CD4-positive, alpha-beta T cell (primary cell): ENCODE data around the gene CADM1. TPM values are rescaled to one million over a fixed set of nuclear protein-coding genes. Genes with fewer than 3 reads are reported as not detected.

Experiments
- ATAC-seq: fragments of 200-7000 bp; cut with Tn5 transposase; one replicate; pipeline ENCODE4 v1.10.0; 2022; ENCODE audit warnings: mild to moderate bottlenecking; ENCODE audit not compliant: poor library complexity
- CTCF ChIA-PET: fragments of 350-600 bp; sonication (Branson Sonifier 250); formaldehyde crosslinking; loops from one replicate; lab custom pipeline; 2021; ENCODE audit warnings: antibody characterized with exemption, inconsistent platforms; lab: Charles Lee
- POLR2A ChIA-PET: fragments of 350-600 bp; sonication (Branson Sonifier 250); formaldehyde crosslinking; loops from one replicate; lab custom pipeline; 2021; ENCODE audit warnings: antibody characterized with exemption, inconsistent platforms; lab: Charles Lee
- DNase-seq, 14 experiments: peaks; one replicate each; pipeline ENCODE4 v3.0.0-alpha.2; 2013 to 2020; ENCODE audit warnings: mixed read lengths in 2 of 14
- H3K27ac ChIP-seq, 2 donors: one replicate each; pipeline versions ENCODE4 v1.5.1 to v1.7.0; 2013; ENCODE audit warnings: low read length in 2 of 2, low read depth in 1 of 2, mild to moderate bottlenecking in 1 of 2
- H3K27me3 ChIP-seq, 2 experiments: 1 replicate in 1 of 2; 2 replicates in 1 of 2; pipeline versions ENCODE4 v1.6.1 to v1.7.0; 2013; ENCODE audit warnings: low read length in 2 of 2, control low read depth in 1 of 2, mild to moderate bottlenecking in 1 of 2, moderate library complexity in 1 of 2; ENCODE audit not compliant: insufficient read depth in 2 of 2, control insufficient read depth in 1 of 2
- H3K36me3 ChIP-seq: one replicate; pipeline ENCODE4 v1.6.1; 2013; ENCODE audit warnings: low read length, control low read depth; ENCODE audit not compliant: insufficient read depth
- H3K4me1 ChIP-seq: one replicate; pipeline ENCODE4 v1.6.1; 2013; ENCODE audit warnings: low read length, control low read depth; ENCODE audit not compliant: insufficient read depth
- H3K4me3 ChIP-seq: one replicate; pipeline ENCODE4 v1.5.1; 2013; ENCODE audit warnings: mild to moderate bottlenecking, low read length, moderate library complexity
- H3K9me3 ChIP-seq, 2 experiments: 1 replicate in 1 of 2; 2 replicates in 1 of 2; pipeline versions ENCODE4 v1.6.1 to v1.7.0; 2013; ENCODE audit warnings: low read length in 2 of 2, mild to moderate bottlenecking in 2 of 2, control low read depth in 1 of 2, moderate library complexity in 1 of 2; ENCODE audit not compliant: control insufficient read depth in 1 of 2, insufficient read depth in 1 of 2
- H3K27ac Mint-ChIP-seq: one replicate; pipeline ENCODE4 v1.8.0; 2020; ENCODE audit warnings: mixed read lengths
- H3K27me3 Mint-ChIP-seq: one replicate; pipeline ENCODE4 v1.8.0; 2021; ENCODE audit warnings: mixed read lengths
- H3K36me3 Mint-ChIP-seq: one replicate; pipeline ENCODE4 v1.8.0; 2021; ENCODE audit warnings: low read depth, mixed read lengths
- H3K4me1 Mint-ChIP-seq: one replicate; pipeline ENCODE4 v1.8.0; 2021; ENCODE audit warnings: low read depth, mixed read lengths
- H3K4me3 Mint-ChIP-seq: one replicate; pipeline ENCODE4 v1.8.0; 2020; ENCODE audit warnings: mild to moderate bottlenecking, mixed read lengths
- H3K9me3 Mint-ChIP-seq: one replicate; pipeline ENCODE4 v1.8.0; 2020; ENCODE audit warnings: mixed read lengths
- intact Hi-C, 2 experiments: fragments of 100-400 bp; cut with DNase I in 1 of 2; cut with micrococcal nuclease in 1 of 2; formaldehyde crosslinking; loops; one replicate each; pipeline versions ENCODE4 v1.15.1 to v1.9.0; 2023 to 2025; cut with DNase I, micrococcal nuclease
- total RNA-seq, 174 experiments: library from RNA in 2 of 174; stranded (reverse) in 2 of 174; gene quantifications; one replicate each; pipeline ENCODE4 v1.2.3 and lab custom pipeline; 2021 to 2026
- TF ChIP-seq, protein P1 (sequence below): fragments of 200-600 bp; IDR thresholded peaks from one replicate; pipeline ENCODE4 v1.8.0; 2022; ENCODE audit warnings: antibody characterized with exemption, mild to moderate bottlenecking

CADM1 gene
- total RNA-seq, 2 experiments from 2014 or later = 1.1 to 1.4 TPM

DNA sequence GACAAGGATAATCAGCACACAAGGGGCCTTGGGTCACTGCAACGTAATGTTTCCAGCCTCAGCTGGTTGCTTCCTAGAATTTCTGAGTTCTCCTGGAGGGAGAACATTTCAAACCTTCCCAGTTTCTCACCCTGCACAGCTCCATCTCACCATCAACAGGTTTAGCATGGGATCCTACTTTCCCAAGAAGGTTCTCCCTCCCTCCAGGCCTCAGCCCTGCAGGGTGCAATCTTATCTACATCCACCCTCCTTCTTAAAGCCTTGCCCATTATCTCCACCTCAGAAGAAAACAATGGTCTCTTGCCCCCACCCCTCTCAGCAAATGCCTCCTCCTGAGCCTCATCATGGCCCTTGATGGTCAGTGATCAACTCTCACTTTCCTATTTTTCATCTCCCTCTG, 23.6 kb downstream of the CADM1 start:
- intact Hi-C loops = no loop called here
- TF ChIP-seq, protein P1, sequence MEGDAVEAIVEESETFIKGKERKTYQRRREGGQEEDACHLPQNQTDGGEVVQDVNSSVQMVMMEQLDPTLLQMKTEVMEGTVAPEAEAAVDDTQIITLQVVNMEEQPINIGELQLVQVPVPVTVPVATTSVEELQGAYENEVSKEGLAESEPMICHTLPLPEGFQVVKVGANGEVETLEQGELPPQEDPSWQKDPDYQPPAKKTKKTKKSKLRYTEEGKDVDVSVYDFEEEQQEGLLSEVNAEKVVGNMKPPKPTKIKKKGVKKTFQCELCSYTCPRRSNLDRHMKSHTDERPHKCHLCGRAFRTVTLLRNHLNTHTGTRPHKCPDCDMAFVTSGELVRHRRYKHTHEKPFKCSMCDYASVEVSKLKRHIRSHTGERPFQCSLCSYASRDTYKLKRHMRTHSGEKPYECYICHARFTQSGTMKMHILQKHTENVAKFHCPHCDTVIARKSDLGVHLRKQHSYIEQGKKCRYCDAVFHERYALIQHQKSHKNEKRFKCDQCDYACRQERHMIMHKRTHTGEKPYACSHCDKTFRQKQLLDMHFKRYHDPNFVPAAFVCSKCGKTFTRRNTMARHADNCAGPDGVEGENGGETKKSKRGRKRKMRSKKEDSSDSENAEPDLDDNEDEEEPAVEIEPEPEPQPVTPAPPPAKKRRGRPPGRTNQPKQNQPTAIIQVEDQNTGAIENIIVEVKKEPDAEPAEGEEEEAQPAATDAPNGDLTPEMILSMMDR = no peak

DNA sequence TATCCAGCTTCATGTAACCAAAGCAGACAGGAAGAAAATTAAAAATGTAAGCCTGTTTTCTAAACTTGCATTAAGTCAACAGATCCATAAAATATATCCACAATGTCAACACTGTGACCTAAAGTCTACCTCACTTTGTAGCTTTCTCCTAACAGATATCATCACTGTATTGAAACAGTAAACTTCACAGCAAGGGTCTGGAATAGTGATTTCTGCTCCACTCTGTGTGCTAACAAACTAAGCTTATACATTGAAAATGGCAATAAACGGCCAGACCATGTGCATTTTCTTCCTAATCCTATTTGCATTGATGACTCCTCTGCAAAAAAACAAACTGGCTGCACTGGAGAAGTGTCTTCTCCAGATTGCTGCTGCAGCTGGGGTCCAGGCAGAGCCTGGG, 26.8 kb downstream of the CADM1 start:
- Mint-ChIP-seq H3K4me3 (no peak overlapping the region), H3K4me1 (no peaks in the 10 kb centered on the region), H3K9me3 (no peaks in the 10 kb centered on the region), H3K27me3 (no peaks in the 10 kb centered on the region), H3K36me3 (no peaks in the 10 kb centered on the region), H3K27ac (no peak overlapping the region)
- Histone ChIP-seq H3K27ac (no peak overlapping the region), H3K4me1 (no peaks in the 10 kb centered on the region), H3K9me3 (peaks cover 0 to 4% of the 10 kb centered on the region in 2 experiments), H3K4me3 (no peak overlapping the region), H3K27me3 (no peaks in the 10 kb centered on the region), H3K36me3 (no peaks in the 10 kb centered on the region)
- ChIA-PET CTCF (no interaction called here), POLR2A (interaction anchor here (0.8 kb wide), 1 partner anchor 24 kb away, joined by 3 read pairs; no protein-coding TSS in a partner anchor)
- DNase-seq = no peak
- intact Hi-C loops = no loop called here
- TF ChIP-seq, protein P1 = no peak
- no peak for ATAC-seq

More for the DNA sequence above, 23.6 kb downstream of the CADM1 start:
- Mint-ChIP-seq H3K36me3 (no peaks in the 10 kb centered on the region), H3K4me1 (no peaks in the 10 kb centered on the region), H3K27ac (no peak overlapping the region), H3K27me3 (peaks cover 4% of the 10 kb centered on the region), H3K9me3 (peaks cover 3% of the 10 kb centered on the region), H3K4me3 (no peak overlapping the region)
- CTCF ChIA-PET = no interaction called here
- POLR2A ChIA-PET = no interaction called here
- H3K4me3 ChIP-seq = no peak overlapping the region
- DNase-seq (no peak), ATAC-seq (no peak)
- no peaks in the 10 kb centered on the region for H3K4me1 ChIP-seq
- no peaks in the 10 kb centered on the region for H3K9me3 ChIP-seq
- H3K36me3 ChIP-seq = no peaks in the 10 kb centered on the region
- H3K27ac ChIP-seq = no peak overlapping the region
- no peaks in the 10 kb centered on the region for H3K27me3 ChIP-seq

DNA sequence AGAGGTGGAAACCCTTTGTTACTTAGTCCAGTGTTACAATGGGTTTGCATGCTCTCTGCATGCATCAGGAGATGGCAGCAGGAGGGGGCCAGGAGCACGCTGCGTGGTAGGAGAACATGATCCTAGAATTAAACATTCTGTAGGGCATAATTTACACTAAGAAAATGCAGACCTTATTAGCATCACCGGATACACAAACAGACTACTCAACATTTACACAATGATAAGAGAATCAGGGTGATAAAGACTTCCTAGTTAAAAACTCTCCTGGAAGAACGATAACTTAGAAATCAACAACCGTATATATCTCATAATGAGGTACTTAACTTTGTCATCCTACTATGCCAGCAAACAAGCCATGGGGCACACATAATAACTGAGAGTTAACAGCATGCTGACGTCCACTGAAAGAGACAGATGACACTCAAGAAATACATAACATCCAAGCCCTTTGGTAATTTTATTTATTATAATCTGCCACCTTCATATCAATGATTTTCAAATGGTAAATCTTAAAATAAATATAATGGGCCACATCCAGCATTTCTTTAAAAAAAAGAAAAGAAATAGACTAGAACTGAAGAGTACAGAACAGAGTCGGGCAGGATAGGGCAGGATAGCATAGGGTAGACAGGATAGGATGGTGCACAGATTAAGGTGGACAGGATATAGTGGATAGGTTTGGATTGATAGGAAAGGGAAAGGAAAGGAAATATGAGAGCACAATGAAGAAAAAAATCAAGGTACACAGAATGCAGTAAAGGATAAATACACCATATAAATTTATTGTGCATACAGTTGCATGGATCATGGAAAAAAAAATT, 27.5 kb downstream of the CADM1 start:
- CTCF ChIA-PET = no interaction called here
- no peaks in the 10 kb centered on the region for H3K27me3 ChIP-seq
- H3K4me3 Mint-ChIP-seq = no peak overlapping the region
- no peak overlapping the region for H3K27ac Mint-ChIP-seq
- no peak overlapping the region for H3K4me3 ChIP-seq
- H3K9me3 Mint-ChIP-seq = no peaks in the 10 kb centered on the region
- no peaks in the 10 kb centered on the region for H3K4me1 Mint-ChIP-seq
- intact Hi-C loops = no loop called here
- H3K36me3 Mint-ChIP-seq = no peaks in the 10 kb centered on the region
- no peaks in the 10 kb centered on the region for H3K27me3 Mint-ChIP-seq
- H3K36me3 ChIP-seq = no peaks in the 10 kb centered on the region
- TF ChIP-seq, protein P1 = no peak
- H3K4me1 ChIP-seq = no peaks in the 10 kb centered on the region
- POLR2A ChIA-PET = interaction anchor here (0.8 kb wide), 1 partner anchor 25 kb away, joined by 3 read pairs; no protein-coding TSS in a partner anchor
- DNase-seq = no peak
- H3K27ac ChIP-seq = no peak overlapping the region
- no peak for ATAC-seq
- peaks cover 0 to 4% of the 10 kb centered on the region in 2 experiments for H3K9me3 ChIP-seq
